T-helper 1 cell (primary cell): Measurements from ENCODE around the gene THBD.
"Not testable (repeated sequence)": the region's sequence is repeated elsewhere in the genome, so short reads cannot be mapped to it uniquely, and the experiment has no call there.

Source experiments
- DNase-seq, 5 donors: peaks; one replicate each; pipeline ENCODE4 v3.0.0-alpha.2; 2012 to 2020

Gene THBD

DNA sequence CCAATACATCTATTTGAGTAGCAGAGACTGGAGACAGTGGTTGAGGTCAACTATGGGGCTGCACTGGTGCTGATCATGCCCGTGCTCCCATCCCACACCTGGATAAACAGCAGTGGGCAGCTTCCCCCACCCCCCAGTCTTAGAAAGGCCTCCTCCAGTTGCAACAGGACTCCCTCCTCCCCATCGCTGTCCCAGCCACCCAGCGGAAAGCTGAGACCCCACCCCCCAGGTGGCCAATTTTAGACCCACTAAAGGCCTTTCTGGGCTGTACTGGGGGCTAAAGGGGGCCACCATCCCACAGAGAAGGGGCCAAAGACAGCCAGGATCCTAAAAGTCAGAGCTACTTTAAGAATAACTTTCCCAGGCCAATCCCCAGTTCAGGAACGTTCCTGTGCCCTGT is 15.6 kb downstream of the THBD start:
- no peak for DNase-seq

DNA sequence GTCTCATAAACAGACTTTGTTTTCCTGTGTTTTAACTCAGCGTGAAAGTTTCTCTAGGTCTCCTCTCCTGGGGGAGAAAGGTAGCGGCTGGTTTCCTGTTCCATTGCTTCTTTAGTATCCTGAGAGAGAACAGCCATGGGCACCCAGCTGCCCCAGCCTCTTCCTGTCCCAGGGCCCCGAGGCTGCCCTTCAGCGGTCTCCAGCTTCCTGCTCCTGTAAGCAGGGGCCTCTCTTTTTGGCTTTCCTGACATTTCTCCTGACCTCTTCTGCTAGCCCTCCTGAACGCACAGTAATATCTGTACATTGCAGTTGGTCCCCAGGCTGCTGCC is 16.8 kb downstream of the THBD start:
- no peak for DNase-seq

DNA sequence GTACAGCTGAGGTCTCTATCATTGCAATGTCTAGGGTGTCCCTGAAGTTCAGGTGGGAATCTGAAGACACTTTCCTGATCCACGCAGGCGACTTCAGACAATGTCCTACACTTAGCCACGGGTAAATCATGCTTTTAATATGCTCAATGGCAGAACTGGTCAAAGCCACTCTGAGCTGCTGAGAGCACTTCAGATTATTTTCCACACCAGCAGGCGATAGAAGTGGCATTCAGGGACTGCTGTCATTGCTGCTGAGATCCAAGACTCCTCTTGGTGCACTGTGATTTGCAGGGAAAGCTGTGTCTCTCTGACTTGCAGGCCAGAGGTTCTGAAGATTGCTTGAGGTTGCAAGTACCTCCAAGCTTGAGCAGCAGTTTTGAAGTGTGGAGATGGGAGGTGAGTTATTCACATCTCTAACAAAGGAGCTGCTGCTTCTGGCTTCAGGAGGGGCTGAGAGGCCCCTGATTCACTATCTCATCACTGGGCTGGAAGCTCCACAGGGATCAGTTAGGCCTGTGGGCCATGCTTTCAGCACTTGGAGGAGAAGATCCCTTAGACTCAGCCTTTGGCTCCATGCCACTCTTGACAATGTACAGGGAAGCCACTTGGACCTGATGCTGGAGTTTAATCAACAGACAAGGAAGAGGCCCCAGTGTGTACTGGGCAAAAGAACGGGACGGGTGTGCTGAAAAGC is 17.3 kb downstream of the THBD start:
- DNase-seq = no peak

DNA sequence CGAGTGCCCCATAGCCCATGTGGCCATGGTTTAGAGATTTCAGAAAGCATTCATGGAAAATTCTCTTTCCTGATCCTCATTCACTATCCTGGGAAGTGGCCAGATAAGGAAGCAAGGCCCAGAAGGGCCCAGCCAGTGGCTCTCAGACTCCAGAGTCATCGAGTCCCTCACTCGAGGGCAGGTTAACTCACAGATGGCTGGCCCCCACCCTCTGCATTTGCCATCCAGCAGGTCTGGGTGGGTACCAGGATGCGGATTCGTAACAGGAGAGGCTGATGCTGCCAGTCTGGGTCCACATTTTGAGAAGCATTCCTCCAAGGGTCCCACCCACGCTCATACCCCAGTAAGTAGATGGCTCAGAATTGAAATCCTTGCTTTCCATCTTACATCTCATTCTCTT is 18.1 kb downstream of the THBD start:
- no peak for DNase-seq

DNA sequence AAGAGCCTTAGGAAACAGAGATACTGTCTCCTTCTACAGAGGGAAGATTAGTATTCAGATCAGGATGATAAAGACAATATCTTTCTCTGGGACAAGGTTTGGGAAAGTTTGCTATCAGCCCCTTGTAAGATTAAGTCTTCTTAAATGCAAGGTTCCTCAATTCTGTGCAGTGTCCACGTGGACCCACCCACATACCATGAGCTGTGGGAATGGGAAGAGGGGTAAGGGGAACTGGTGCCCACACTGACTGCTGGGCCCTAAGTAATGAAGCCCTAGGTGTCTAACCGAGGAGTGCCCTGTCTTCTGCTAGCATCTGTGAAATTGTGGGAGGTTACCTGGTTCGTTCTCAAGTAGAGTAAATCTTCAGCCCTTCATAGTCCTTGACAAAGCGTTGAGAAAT is 20.1 kb downstream of the THBD start:
- DNase-seq = no peak

DNA sequence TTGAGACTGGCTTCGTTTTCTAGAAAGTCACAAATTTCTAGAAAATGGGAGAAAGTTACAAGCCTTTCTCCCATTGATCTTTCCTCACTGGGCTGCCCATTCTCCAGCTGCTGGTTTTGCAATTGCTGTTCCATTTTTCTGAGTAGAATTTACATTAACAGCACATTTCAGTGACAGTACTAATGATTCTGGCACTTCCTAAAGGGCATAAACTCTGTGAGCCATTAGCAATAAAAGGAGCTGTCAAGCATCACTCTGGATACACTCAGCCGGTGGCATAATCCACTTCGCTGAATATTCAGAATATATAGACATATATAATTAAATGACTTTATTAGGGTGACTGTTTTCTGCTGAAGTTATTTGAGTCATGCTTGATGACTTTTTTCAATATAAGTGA is 21.1 kb downstream of the THBD start:
- no peak for DNase-seq

DNA sequence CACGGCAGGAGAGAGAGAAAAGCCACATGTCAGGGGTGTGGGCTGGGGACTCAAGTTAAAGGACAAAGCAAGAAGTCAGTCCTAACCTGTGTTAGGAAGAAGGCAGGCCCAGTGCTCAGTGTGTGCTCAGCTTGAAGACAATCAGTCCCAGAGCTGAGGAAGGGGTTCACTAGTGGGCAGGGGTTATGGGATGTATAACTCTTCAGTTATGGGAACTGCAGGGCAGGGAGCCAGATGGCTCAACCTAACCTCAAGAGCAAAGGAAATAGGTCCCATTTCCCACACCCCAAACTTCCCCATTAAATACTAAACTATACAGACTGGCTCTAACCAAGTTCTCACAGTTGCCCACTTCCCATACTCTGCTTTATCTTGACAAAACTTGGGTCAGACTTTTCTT is 21.8 kb downstream of the THBD start:
- no peak for DNase-seq

DNA sequence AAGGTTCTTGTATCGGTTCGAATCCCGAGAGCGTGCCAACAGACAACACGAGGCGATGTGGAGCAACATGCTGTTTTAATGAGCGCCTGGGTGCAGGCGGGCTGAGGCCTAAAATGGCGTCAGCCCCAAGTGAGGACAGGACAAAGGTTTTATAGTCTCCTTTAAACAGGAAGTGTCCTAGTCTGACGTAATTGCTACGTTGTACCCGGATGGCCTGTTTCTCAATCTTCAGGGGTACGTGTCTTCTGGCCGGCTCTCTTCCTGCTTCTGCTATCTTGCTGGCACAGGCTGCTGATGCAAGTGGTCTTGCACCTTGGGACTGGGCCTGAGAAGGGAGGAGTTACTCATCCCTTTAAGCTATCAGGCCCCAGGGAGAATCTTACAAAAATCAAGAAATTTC is 24.0 kb downstream of the THBD start:
- DNase-seq = not testable (repeated sequence)

DNA sequence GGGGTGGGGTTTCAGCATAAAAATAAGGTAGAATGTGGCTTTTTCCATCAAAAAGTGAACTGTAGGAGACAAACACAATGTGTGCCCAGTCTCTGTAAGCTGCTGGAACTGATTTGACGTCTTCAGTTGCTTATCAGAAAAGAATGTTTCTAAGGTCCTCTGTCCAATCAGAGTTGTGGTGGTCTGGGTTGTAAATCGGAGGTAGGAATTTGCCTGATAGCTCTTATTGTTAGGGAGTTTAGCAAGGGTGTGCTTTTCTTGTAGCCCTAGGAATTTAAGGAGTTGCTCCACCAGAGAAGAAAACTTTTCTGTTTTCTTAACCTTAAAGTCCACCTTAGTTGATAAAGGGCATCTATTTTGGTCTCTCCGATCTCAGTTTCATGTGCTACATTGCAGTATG is 24.8 kb downstream of the THBD start:
- DNase-seq = no peak

DNA sequence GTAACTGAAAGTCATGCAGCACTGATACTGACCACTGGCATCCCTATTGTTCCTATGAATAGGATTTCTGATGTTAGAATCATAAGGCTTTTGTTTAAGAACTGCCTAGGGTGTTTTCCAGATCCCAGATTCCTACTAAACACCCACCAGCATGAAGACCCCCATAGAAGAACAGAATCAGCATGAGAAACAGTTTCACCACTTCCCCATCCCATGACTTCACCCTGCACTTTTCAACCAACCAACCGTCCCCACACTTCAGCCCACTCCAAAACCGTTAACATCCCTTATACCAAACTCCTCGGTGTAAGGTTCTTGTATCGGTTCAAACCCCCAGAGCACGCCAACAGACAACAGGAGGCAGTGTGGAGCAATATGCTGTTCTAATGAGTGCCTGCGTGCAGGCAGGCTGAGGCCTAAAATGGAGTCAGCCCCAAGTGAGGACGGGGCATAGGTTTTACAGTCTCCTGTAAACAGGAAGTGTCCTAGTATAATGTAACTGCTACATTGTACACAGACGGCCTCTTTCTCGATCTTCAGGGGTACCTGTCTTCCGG is 25.8 kb downstream of the THBD start:
- no peak for DNase-seq

DNA sequence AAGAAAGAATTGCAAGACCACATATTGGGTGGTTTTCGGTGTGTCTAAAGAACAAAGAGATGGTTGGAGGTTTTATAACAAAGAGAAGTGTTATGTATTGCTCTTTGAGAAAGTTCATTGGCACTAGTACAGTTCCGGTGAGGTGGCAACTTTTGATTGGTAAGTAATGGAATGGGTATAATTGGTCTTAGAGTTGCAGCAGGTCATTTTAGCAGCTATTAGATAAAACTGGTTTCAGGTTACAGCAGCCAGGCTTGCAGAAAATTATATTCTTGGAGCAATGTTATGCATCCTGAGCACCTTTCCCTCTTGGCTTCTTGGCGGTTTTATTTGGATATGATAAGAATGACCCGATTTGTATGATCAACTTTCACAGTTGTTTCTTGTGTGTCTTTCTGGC is 26.6 kb downstream of the THBD start:
- no peak for DNase-seq

DNA sequence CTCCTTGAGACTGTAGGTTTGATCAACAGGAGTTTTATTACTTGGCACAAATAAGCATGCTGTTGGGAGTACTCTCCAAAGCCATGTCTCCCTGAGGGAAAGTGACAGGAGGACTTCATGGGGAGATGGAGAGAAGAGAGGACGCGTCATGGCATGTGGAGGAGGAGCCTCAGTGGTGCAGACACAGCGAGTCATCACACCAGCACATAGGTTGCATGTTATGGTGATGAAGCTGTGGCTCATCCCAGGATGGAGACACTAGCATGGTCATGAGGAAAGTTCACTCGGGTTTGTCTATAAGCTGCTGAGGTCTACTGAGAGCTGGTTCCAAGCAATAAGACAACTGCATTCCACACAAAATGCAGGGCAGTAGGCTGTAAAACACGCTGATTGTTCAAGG is 27.5 kb downstream of the THBD start:
- no peak for DNase-seq

DNA sequence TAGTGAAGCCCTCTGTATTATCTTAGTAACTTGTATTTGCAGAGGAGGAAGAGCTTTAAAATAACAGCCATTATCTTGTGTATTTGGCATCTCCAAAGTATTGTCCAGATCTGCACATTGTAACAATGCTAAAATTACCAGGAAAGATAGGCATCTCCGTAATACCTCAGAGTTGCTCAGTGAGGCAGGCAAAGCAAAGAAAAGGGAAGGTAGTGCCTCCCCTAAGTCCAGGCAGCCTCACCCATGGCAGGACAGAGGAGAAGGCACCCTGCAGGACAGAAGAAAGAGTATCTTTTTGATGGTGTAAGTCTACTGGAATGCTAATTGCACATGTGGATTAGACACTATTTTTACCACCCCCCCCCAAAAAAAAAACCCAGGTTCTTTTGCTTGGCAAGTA is 27.9 kb downstream of the THBD start:
- DNase-seq = no peak

DNA sequence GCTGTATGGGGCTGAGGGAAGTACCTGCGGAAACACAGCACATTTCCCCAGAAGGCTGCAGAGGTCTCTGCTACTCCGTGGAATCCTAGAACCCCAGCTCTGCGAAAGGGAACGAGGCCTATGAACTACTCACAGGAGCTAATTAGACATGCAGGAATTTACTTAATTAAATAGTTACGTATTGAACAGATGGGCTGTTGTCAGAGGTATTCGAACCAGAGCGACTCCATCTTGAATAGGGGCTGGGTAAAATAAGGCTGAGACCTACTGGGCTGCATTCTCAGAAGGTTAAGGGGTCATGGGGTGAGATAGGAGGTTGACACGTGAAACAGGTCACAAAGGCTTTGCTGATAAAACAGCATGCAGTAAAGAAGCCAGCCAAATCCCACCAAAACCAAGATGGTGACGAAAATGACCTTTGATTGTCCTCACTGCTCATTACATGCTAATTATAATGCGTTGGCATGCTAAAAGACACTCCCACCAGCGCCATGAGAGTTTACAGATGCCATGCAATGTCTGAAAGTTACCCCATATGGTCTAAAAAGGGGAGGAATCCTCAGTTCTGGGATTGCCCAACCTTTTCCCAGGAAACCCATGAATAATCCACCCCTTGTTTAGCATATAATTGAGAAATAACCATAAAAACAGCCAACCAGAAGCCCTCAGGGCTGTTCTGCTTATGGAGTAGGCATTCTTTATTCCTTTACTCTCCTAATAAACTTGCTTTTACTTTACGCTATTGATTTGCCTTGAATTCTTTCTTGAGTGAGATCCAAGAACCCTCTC is 29.0 kb downstream of the THBD start:
- DNase-seq = no peak

DNA sequence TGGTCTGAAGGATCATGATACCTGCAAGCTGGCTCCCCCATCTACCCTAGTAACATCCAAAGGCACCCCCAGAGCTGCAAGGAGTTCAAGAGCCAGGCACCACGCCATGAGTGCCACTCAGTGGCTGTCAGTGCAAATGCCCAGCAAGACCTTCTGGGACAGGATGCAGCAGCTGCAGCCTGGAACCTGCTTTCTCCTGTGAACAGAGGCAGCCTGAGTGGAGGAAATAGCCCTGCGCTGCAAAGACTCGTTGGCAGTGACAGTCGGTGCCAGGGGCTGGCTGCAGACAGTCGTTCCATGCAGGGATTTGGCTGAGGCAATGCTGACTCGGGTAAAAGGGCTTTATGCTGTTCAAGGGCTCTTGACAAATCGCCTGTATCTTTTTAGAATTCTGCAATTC is 30.1 kb downstream of the THBD start:
- DNase-seq = no peak

DNA sequence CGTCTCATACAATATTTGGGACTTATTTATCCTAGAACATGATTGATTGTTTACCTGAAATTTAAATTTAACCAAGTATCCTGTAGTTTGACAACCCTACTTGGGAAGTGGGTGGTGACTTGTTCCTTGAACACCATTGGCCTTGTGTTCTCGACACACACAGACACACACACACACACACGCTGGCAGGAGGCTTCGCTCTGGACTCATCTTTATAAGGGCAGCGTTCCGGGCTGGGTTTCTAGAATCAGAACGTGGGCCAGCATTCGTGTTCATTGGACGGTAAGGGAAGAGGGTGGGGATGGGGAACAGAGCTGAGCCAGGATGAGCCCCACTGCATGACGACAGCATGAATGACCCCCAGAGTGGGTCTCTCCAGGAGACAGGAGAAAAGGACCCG is 30.5 kb downstream of the THBD start:
- no peak for DNase-seq

DNA sequence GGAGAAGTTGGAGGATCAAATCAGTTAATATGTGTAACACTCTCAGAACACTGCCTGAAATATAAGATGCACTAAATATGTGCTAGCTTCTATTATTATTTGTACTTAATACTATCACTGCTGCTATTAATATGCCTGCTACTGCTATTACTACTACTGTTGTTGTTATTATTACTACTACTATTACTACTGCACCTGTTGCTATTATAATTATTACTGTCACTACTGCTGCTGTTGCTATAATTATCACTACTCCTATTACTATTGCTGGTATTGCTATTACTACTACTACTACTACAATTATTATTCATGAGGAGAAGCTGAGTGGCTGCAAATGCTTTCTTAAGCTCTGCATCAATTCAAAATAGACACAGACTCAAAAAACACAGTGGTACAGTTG is 31.0 kb downstream of the THBD start:
- no peak for DNase-seq

DNA sequence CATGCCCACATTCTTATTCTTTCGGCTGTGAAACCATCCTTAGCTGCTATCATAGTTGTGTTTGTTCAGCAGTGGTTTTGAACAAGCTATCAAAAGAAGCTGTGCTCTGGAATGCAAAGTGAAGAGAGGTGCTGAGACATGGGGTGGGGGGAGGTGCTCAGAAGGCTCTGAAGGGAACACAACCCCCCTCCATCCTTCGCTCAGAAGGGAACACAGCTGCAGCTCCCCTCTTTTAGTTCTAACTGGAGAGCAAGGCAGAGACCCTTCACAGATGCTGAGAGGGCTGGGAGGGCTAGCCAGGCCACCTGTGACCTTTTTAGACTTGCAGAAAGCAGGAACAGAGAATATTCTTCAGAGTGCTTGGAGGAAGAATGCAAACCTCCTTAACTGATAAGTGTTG is 32.0 kb downstream of the THBD start:
- DNase-seq = no peak

DNA sequence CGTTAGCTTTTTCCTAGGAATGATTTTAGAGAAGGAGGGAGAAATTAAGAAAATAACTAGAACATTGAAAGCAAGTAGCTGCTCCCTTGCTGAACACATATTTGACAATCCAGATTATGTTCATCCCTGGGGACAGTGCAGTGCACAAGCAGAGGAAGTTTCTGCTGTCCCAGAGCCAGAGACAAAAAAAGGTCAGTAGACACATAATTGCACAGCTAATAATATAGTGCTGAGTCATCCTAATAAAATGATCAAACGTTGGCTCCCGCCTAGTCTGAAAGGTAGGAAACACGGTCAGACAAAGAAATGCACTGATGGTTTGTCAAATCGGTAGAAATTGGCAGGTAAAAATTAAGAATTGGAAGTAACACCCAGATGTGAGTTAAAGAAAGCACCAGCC is 36.0 kb downstream of the THBD start:
- DNase-seq = no peak

DNA sequence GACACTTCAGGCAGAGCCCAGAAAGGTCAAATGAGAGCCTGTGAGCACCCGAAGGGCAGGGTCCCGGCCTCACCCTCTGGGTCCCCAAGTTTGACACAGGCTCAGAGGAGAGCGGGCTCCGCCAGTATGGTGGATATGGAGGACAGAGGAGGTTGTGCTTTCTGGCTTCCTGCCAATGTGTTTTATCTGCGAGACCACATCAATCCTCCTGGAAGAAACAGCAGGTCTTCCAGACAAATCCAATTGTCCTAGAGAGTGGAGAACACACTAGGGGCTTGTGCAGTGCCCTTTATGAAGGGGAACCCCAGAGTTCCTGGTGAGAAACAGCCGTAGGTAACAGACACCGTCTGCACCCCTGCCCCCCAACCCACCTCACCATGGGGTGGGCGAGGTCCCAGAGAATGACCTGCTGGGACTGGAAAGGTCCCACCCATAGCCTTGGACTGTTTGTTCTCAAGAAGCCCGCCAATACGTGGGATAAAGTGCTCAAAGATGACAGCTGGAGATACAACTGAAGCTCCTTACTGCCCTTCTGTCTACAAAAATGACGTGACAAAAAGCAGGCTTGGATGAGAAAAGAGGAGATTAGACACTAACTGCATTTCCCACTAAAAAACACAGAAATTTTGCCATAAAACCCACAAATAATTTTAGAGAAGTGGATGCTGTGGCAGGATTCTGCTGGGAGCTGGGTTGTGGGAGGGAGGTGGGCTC is 38.3 kb downstream of the THBD start:
- no peak for DNase-seq

DNA sequence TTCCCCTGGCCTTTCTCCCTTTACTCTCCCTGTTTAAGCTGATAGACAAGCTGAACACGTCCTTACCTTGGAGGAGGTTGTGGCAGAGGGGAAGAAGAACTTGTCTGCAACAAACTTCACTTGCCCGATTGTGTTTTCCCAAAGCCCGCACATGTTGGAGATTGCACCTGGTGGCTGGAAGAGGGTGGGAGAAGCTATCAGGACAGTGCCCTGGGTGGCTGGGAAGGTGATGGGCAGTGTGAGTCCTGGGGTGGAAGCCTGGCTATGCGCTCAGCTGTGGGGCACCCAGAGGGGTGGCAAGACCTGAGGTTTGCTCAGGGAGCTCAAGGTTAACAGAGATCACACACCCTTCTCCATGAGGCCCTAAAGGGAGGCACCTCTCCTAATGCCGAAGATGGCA is 39.4 kb downstream of the THBD start:
- DNase-seq = no peak

DNA sequence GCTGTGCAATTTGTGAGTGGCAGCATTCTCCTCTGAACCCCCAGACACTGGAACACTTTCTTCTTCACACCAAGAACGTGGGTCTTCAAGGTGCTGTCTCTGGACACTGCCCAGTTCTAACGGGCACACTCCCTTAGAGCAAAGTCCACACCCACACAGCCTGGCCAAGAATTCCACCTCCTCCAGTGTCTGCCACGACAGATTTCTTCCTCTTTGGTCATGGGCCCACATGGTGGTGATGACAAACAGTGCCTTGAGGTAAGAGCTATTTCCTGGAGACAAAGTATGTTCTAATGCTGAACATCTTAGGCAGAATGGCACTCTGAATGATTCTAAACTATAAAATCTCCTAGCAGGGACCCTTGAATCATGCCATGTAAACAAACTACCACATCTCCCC is 39.8 kb downstream of the THBD start:
- DNase-seq = no peak

DNA sequence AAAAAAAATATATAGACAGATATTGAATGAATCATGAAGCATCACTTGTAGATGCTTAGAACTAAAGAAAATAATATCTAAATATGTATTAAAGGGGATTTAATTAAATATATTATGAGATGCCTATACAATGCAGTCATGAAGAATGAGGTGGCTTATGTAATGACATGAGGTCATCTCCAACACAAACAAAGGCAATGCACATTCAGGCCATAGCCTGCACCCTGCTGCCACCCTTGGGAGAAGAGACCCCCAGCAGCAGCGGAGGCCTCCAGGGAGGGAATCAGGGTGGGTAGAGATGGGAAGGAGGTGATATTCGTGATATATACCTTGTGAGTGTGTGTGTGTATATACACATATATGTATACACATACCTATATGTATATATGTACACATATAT is 40.8 kb downstream of the THBD start:
- no peak for DNase-seq
